ENCODE measurements around the gene CPT1B.
"Not testable (repeated sequence)": the region's sequence is repeated elsewhere in the genome, so short reads cannot be mapped to it uniquely, and the experiment has no call there.

CPT1B gene

GRCh38 chr22:50544078-50544745, 34.0 kb downstream of the CPT1B start:
- DNase-seq, result no peak

GRCh38 chr22:50542416-50542927, 35.8 kb downstream of the CPT1B start:
- no peak for DNase-seq

GRCh38 chr22:50541667-50542026, 36.6 kb downstream of the CPT1B start:
- DNase-seq, result not testable (repeated sequence)

- DNase-seq, result no peak
Observed at GRCh38 chr22:50540381-50540780, 37.8 kb downstream of the CPT1B start.

- DNase-seq, result no peak
Observed at GRCh38 chr22:50537765-50538164, 40.5 kb downstream of the CPT1B start.

- DNase-seq, result no peak
Observed at GRCh38 chr22:50536226-50536625, 42.0 kb downstream of the CPT1B start.

GRCh38 chr22:50535113-50535512, 43.1 kb downstream of the CPT1B start:
- DNase-seq, result no peak

GRCh38 chr22:50533856-50534711, 44.1 kb downstream of the CPT1B start:
- DNase-seq, result not testable (repeated sequence)

- no peak for DNase-seq
Observed at GRCh38 chr22:50532824-50533796, 45.1 kb downstream of the CPT1B start.

GRCh38 chr22:50531962-50532674, 46.1 kb downstream of the CPT1B start:
- DNase-seq, result no peak

GRCh38 chr22:50531546-50531961, 46.7 kb downstream of the CPT1B start:
- DNase-seq, result no peak

- no peak for DNase-seq
Observed at GRCh38 chr22:50530877-50531545, 47.2 kb downstream of the CPT1B start.

- DNase-seq, result no peak
Observed at GRCh38 chr22:50530580-50530876, 47.7 kb downstream of the CPT1B start.

GRCh38 chr22:50529897-50530579, 48.2 kb downstream of the CPT1B start, which contains the start of gene TYMP:
Gene TYMP (minus strand): TSS chr22:50530012. CDS start chr22:50529709, 303 bp downstream.
- DNase-seq, result no peak

- DNase-seq, result no peak
Observed at GRCh38 chr22:50529416-50529896, 48.8 kb downstream of the CPT1B start.

GRCh38 chr22:50528682-50529415, 49.4 kb downstream of the CPT1B start:
- DNase-seq, result no peak

- no peak for DNase-seq
Observed at GRCh38 chr22:50527921-50528681, 50.1 kb downstream of the CPT1B start.

GRCh38 chr22:50526834-50527801, 51.1 kb downstream of the CPT1B start:
- DNase-seq, result peak; percentile 38
